CD14-positive monocyte (primary cell): ENCODE data around the gene RASGRF2. TPM values are rescaled to one million over a fixed set of nuclear protein-coding genes. Genes with fewer than 3 reads are reported as not detected.

Experiments used
- DNase-seq, 3 donors: peaks; one replicate each; pipeline ENCODE4 v3.0.0-alpha.2; 2011 to 2022
- H2AFZ ChIP-seq: 2 replicates; pipeline ENCODE4 v1.6.0; 2012; ENCODE audit warnings: mild to moderate bottlenecking, low read depth, low read length, inconsistent platforms; ENCODE audit not compliant: insufficient read depth, poor library complexity, severe bottlenecking
- H3K27ac ChIP-seq, 2 donors: 1 replicate in 1 of 2; 2 replicates in 1 of 2; pipeline ENCODE4 v1.5.1; 2012 to 2013; ENCODE audit warnings: low read length in 2 of 2, control low read depth in 1 of 2, inconsistent platforms in 1 of 2, low read depth in 1 of 2, mild to moderate bottlenecking in 1 of 2
- H3K27me3 ChIP-seq, 2 donors: one replicate each; pipeline versions ENCODE4 v1.6.0 to v1.6.1; 2011 to 2013; ENCODE audit warnings: low read length in 2 of 2; ENCODE audit not compliant: control insufficient read depth in 2 of 2, insufficient read depth in 2 of 2
- H3K36me3 ChIP-seq, 2 donors: replicated peaks in 1 of 2; 1 replicate in 1 of 2; 2 replicates in 1 of 2; pipeline versions ENCODE4 v1.5.1 to v1.6.1; 2012 to 2013; ENCODE audit warnings: low read length in 2 of 2, control low read depth in 1 of 2, inconsistent platforms in 1 of 2, mild to moderate bottlenecking in 1 of 2; ENCODE audit not compliant: insufficient read depth in 2 of 2, control insufficient read depth in 1 of 2
- H3K4me1 ChIP-seq, 2 donors: 1 replicate in 1 of 2; 2 replicates in 1 of 2; pipeline versions ENCODE4 v1.5.1 to v1.6.1; 2012 to 2013; ENCODE audit warnings: low read length in 2 of 2, control low read depth in 1 of 2, inconsistent platforms in 1 of 2, mild to moderate bottlenecking in 1 of 2, moderate library complexity in 1 of 2; ENCODE audit not compliant: insufficient read depth in 2 of 2, control insufficient read depth in 1 of 2
- H3K4me2 ChIP-seq: replicated peaks from 2 replicates; pipeline ENCODE3; 2012; ENCODE audit warnings: low read length, moderate library complexity, mild to moderate bottlenecking; ENCODE audit not compliant: poor library complexity, severe bottlenecking; ENCODE audit errors: extremely low read depth
- H3K4me3 ChIP-seq, 3 experiments: fragments of 200-600 bp in 1 of 3; sonication (generic) in 1 of 3; replicated peaks in 1 of 3; 1 replicate in 2 of 3; 2 replicates in 1 of 3; pipeline ENCODE4 v1.5.1; 2011 to 2013; ENCODE audit warnings: low read length in 3 of 3, mild to moderate bottlenecking in 3 of 3, control low read depth in 2 of 3, low read depth in 2 of 3, inconsistent platforms in 1 of 3, moderate library complexity in 1 of 3
- H3K79me2 ChIP-seq: 2 replicates; pipeline ENCODE4 v1.6.0; 2012; ENCODE audit warnings: mild to moderate bottlenecking, control low read depth, inconsistent platforms, low read length, moderate library complexity; ENCODE audit not compliant: insufficient read depth
- H3K9ac ChIP-seq: 2 replicates; pipeline ENCODE4 v1.6.0; 2017; ENCODE audit warnings: low read length, mild to moderate bottlenecking; ENCODE audit not compliant: insufficient read depth, poor library complexity, severe bottlenecking
- H3K9me3 ChIP-seq, 2 donors: replicated peaks in 1 of 2; 1 replicate in 1 of 2; 2 replicates in 1 of 2; pipeline versions ENCODE4 v1.5.1 to v1.6.1; 2012 to 2013; ENCODE audit warnings: low read length in 2 of 2, control low read depth in 1 of 2; ENCODE audit not compliant: control insufficient read depth in 1 of 2, insufficient read depth in 1 of 2
- H4K20me1 ChIP-seq: 2 replicates; pipeline ENCODE4 v1.6.0; 2012; ENCODE audit warnings: mild to moderate bottlenecking, low read length, control low read depth, moderate library complexity; ENCODE audit not compliant: insufficient read depth
- H3K27ac Mint-ChIP-seq, 7 donors: one replicate each; pipeline ENCODE4 v1.8.0; 2020; ENCODE audit warnings: mild to moderate bottlenecking in 7 of 7, mixed read lengths in 7 of 7, moderate library complexity in 6 of 7, inconsistent platforms in 2 of 7
- H3K27me3 Mint-ChIP-seq, 3 donors: one replicate each; pipeline ENCODE4 v1.8.0; 2021 to 2022; ENCODE audit warnings: low read depth in 3 of 3, mild to moderate bottlenecking in 3 of 3, mixed read lengths in 3 of 3, moderate library complexity in 3 of 3, inconsistent platforms in 1 of 3
- H3K36me3 Mint-ChIP-seq, 2 donors: one replicate each; pipeline ENCODE4 v1.8.0; 2020; ENCODE audit warnings: mixed read lengths in 2 of 2, inconsistent platforms in 1 of 2, mild to moderate bottlenecking in 1 of 2
- H3K4me1 Mint-ChIP-seq: one replicate; pipeline ENCODE4 v1.8.0; 2020; ENCODE audit warnings: mild to moderate bottlenecking, mixed read lengths
- H3K4me3 Mint-ChIP-seq, 2 donors: one replicate each; pipeline ENCODE4 v1.8.0; 2020; ENCODE audit warnings: mild to moderate bottlenecking in 2 of 2, mixed read lengths in 2 of 2, moderate library complexity in 1 of 2
- H3K9me3 Mint-ChIP-seq, 7 donors: one replicate each; pipeline ENCODE4 v1.8.0; 2020 to 2022; ENCODE audit warnings: mixed read lengths in 7 of 7, mild to moderate bottlenecking in 6 of 7, moderate library complexity in 6 of 7, inconsistent platforms in 2 of 7
- CTCF ChIP-seq: fragments of 200-600 bp; IDR thresholded peaks from one replicate; pipeline ENCODE4 v1.8.0; 2022; ENCODE audit warnings: antibody characterized with exemption, mild to moderate bottlenecking
- whole genome bisulfite sequencing: methylation state at CpG from one replicate; pipeline ENCODE4 v1.1.5; 2013; ENCODE audit warnings: missing lambda C conversion rate; ENCODE audit not compliant: insufficient coverage; 5-methylcytosine and 5-hydroxymethylcytosine counted together
- intact Hi-C, 2 donors: fragments of 100-400 bp; cut with micrococcal nuclease; formaldehyde crosslinking; loops; one replicate each; pipeline versions ENCODE4 v1.15.0 to v1.15.1; 2023
- polyA plus RNA-seq, 3 donors: library from polyadenylated mRNA; depleted of rRNA in 1 of 3; unstranded in 2 of 3; stranded (reverse) in 1 of 3; fragments of 300-500 nt in 2 of 3; fragments of >200 nt in 1 of 3; fragmentation: Illumina TruSeq in 2 of 3; gene quantifications; 1 replicate in 2 of 3; 2 replicates in 1 of 3; pipeline ENCODE4 v1.2.3, GENCODE V29; 2012 to 2021

The RASGRF2 gene
- polyA plus RNA-seq, 3 donors, result 0.01 to 0.02 TPM; not detected in 1

GRCh38 chr5:81216152-81216551 is 256.0 kb downstream of the RASGRF2 start:
- H3K36me3 Mint-ChIP-seq, result no peaks in the 10 kb centered on the region
- Histone ChIP-seq H3K27me3 (no peaks in the 10 kb centered on the region), H3K9ac (no peak overlapping the region), H3K4me2 (no peak overlapping the region), H4K20me1 (no peaks in the 10 kb centered on the region), H3K4me3 (no peak overlapping the region), H3K9me3 (peaks cover 0 to 3% of the 10 kb centered on the region in 2 donors), H3K79me2 (no peaks in the 10 kb centered on the region), H3K4me1 (no peaks in the 10 kb centered on the region), H3K27ac (no peak overlapping the region), H3K36me3 (no peaks in the 10 kb centered on the region), H2AFZ (no peak overlapping the region)
- H3K4me3 Mint-ChIP-seq, result no peak overlapping the region
- no peaks in the 10 kb centered on the region for H3K4me1 Mint-ChIP-seq
- H3K27me3 Mint-ChIP-seq, result peaks cover 1 to 2% (median 1%) of the 10 kb centered on the region in 3 donors
- DNase-seq, result no peak
- TF ChIP-seq CTCF, result no peak
- WGBS, result no CpG with 5 or more reads among the region's 3 CpGs
- intact Hi-C loops, result no loop called here
- H3K9me3 Mint-ChIP-seq, result peaks cover 0 to 3% (median 0%) of the 10 kb centered on the region in 7 donors
- H3K27ac Mint-ChIP-seq, result no peak overlapping the region

- Histone ChIP-seq H4K20me1 (no peaks in the 10 kb centered on the region), H3K4me2 (no peak overlapping the region), H3K4me3 (no peak overlapping the region), H3K4me1 (no peaks in the 10 kb centered on the region), H3K79me2 (no peaks in the 10 kb centered on the region), H3K27me3 (no peaks in the 10 kb centered on the region), H3K36me3 (no peaks in the 10 kb centered on the region), H3K27ac (no peak overlapping the region), H2AFZ (no peak overlapping the region), H3K9me3 (peaks cover 0 to 3% of the 10 kb centered on the region in 2 donors), H3K9ac (no peak overlapping the region)
- Mint-ChIP-seq H3K4me1 (no peaks in the 10 kb centered on the region), H3K9me3 (peaks cover 0 to 3% (median 0%) of the 10 kb centered on the region in 7 donors), H3K27me3 (peaks cover 1 to 3% (median 2%) of the 10 kb centered on the region in 3 donors), H3K4me3 (no peak overlapping the region), H3K27ac (no peak overlapping the region), H3K36me3 (no peaks in the 10 kb centered on the region)
- 100% methylated on average over 1 of the region's 3 CpGs for WGBS
- no peak for TF ChIP-seq CTCF
- no peak for DNase-seq
- intact Hi-C loops, result no loop called here
Measured at GRCh38 chr5:81219389-81219788, 259.2 kb downstream of the RASGRF2 start.
